Measurements from ENCODE around the gene GALNT14. TPM values are rescaled to one million over a fixed set of nuclear protein-coding genes. Genes with fewer than 3 reads are reported as not detected.

GALNT14 gene
- total RNA-seq, 1 experiment from 2014 or later, result 6.0 TPM

DNA sequence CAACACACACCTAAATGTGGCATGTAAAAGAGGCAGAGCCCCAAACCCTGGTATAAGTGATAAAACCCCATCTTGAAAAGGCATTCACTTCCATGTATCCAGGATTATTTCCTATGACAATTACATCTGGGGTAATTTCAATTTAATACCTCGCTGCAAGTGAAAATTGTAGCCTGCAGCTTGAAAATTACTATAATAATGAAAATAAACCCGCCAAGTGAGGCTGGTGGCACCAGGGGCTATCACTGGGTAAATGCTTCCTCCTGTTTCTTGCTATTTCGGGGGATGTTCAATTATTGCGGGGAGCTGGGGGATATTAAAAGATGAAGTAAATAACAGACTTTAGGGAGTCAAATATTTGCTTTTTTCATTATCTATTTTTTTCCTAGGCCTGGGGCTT, 171.5 kb downstream of the GALNT14 start (continued):
- TF ChIP-seq, protein P1, sequence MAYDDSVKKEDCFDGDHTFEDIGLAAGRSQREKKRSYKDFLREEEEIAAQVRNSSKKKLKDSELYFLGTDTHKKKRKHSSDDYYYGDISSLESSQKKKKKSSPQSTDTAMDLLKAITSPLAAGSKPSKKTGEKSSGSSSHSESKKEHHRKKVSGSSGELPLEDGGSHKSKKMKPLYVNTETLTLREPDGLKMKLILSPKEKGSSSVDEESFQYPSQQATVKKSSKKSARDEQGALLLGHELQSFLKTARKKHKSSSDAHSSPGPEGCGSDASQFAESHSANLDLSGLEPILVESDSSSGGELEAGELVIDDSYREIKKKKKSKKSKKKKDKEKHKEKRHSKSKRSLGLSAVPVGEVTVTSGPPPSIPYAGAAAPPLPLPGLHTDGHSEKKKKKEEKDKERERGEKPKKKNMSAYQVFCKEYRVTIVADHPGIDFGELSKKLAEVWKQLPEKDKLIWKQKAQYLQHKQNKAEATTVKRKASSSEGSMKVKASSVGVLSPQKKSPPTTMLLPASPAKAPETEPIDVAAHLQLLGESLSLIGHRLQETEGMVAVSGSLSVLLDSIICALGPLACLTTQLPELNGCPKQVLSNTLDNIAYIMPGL (CRISPR knock-in tag; IDR thresholded peaks at IDR 0.05), result no peak
- TF ChIP-seq, protein P2, sequence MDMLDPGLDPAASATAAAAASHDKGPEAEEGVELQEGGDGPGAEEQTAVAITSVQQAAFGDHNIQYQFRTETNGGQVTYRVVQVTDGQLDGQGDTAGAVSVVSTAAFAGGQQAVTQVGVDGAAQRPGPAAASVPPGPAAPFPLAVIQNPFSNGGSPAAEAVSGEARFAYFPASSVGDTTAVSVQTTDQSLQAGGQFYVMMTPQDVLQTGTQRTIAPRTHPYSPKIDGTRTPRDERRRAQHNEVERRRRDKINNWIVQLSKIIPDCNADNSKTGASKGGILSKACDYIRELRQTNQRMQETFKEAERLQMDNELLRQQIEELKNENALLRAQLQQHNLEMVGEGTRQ (CRISPR knock-in tag; IDR thresholded peaks at IDR 0.05), result no peak

- no peak for ATAC-seq
- POLR2A ChIA-PET, result no interaction called here
- Mint-ChIP-seq H3K27me3 (ENCODE audit: low read depth) (no peaks in the 10 kb centered on the region), H3K9me3 (no peaks in the 10 kb centered on the region), H3K27ac (no peak overlapping the region), H3K4me3 (no peak overlapping the region), H3K4me1 (no peaks in the 10 kb centered on the region), H3K36me3 (no peaks in the 10 kb centered on the region)
- DNase-seq (ENCODE audit: low spot score), result no peak
- CTCF ChIA-PET, result no interaction called here
- TF ChIP-seq SMAD4 (CRISPR knock-in tag; IDR thresholded peaks at IDR 0.05) (no peak), STAT6 (CRISPR knock-in tag; conservative IDR thresholded peaks at IDR 0.05; ENCODE audit: low read depth) (no peak), E2F4 (CRISPR knock-in tag; IDR thresholded peaks at IDR 0.05; ENCODE audit: borderline replicate concordance, low read depth) (no peak), ZNF317 (CRISPR knock-in tag; IDR thresholded peaks at IDR 0.05; ENCODE audit: borderline replicate concordance, low read depth) (no peak), ESRRA (CRISPR knock-in tag; IDR thresholded peaks at IDR 0.05; ENCODE audit: borderline replicate concordance) (no peak), CBFB (CRISPR knock-in tag; IDR thresholded peaks at IDR 0.05; ENCODE audit: low read depth) (no peak), NFE2L1 (CRISPR knock-in tag; IDR thresholded peaks at IDR 0.05) (no peak), RORB (CRISPR knock-in tag; IDR thresholded peaks at IDR 0.05) (no peak)
- TF ChIP-seq, protein P3, sequence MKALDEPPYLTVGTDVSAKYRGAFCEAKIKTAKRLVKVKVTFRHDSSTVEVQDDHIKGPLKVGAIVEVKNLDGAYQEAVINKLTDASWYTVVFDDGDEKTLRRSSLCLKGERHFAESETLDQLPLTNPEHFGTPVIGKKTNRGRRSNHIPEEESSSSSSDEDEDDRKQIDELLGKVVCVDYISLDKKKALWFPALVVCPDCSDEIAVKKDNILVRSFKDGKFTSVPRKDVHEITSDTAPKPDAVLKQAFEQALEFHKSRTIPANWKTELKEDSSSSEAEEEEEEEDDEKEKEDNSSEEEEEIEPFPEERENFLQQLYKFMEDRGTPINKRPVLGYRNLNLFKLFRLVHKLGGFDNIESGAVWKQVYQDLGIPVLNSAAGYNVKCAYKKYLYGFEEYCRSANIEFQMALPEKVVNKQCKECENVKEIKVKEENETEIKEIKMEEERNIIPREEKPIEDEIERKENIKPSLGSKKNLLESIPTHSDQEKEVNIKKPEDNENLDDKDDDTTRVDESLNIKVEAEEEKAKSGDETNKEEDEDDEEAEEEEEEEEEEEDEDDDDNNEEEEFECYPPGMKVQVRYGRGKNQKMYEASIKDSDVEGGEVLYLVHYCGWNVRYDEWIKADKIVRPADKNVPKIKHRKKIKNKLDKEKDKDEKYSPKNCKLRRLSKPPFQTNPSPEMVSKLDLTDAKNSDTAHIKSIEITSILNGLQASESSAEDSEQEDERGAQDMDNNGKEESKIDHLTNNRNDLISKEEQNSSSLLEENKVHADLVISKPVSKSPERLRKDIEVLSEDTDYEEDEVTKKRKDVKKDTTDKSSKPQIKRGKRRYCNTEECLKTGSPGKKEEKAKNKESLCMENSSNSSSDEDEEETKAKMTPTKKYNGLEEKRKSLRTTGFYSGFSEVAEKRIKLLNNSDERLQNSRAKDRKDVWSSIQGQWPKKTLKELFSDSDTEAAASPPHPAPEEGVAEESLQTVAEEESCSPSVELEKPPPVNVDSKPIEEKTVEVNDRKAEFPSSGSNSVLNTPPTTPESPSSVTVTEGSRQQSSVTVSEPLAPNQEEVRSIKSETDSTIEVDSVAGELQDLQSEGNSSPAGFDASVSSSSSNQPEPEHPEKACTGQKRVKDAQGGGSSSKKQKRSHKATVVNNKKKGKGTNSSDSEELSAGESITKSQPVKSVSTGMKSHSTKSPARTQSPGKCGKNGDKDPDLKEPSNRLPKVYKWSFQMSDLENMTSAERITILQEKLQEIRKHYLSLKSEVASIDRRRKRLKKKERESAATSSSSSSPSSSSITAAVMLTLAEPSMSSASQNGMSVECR (CRISPR knock-in tag; IDR thresholded peaks at IDR 0.05; ENCODE audit: borderline replicate concordance), result no peak
These were observed 173.2 kb downstream of the GALNT14 start for GRCh38 chr2:30965022-30965531.
